Neural cell (in vitro differentiated cells): ENCODE data around the gene PIP5K1B. TPM values are rescaled to one million over a fixed set of nuclear protein-coding genes. Genes with fewer than 3 reads are reported as not detected.

Experiments used
- H2AFZ ChIP-seq: fragments of 200-600, 300-800 bp; sonication (generic), shearing (Covaris generic); 2 replicates; pipeline ENCODE4 v1.6.0; 2014; ENCODE audit warnings: low read depth, mild to moderate bottlenecking, antibody characterized with exemption, low read length, moderate library complexity
- H3F3A ChIP-seq: fragments of 200-600 bp; shearing (Covaris generic); 2 replicates; pipeline ENCODE4 v1.6.1; 2016; ENCODE audit warnings: mild to moderate bottlenecking, moderate library complexity, mixed read lengths, antibody characterized with exemption, low read length; ENCODE audit not compliant: insufficient read depth, poor library complexity, severe bottlenecking
- H3K27ac ChIP-seq: fragments of 200-600, 300-800 bp; sonication (generic), shearing (Covaris generic); 2 replicates; pipeline ENCODE4 v1.5.1; 2014; ENCODE audit warnings: mild to moderate bottlenecking, low read length, moderate library complexity
- H3K27me3 ChIP-seq: fragments of 300-800, 200-600 bp; sonication (generic), shearing (Covaris generic); 2 replicates; pipeline ENCODE4 v1.6.0; 2014; ENCODE audit warnings: mild to moderate bottlenecking, low read depth, low read length, moderate library complexity; ENCODE audit not compliant: insufficient read depth
- H3K36me3 ChIP-seq: fragments of 300-800, 200-600 bp; sonication (generic), shearing (Covaris generic); 2 replicates; pipeline ENCODE4 v1.5.1; 2014; ENCODE audit warnings: mild to moderate bottlenecking, antibody characterized with exemption, low read length, moderate library complexity; ENCODE audit not compliant: insufficient read depth
- H3K4me2 ChIP-seq: fragments of 300-800, 200-600 bp; sonication (generic), shearing (Covaris generic); 2 replicates; pipeline ENCODE4 v1.6.0; 2014; ENCODE audit warnings: mild to moderate bottlenecking, low read length
- H3K4me3 ChIP-seq: fragments of 300-800, 200-600 bp; sonication (generic), shearing (Covaris generic); 2 replicates; pipeline ENCODE4 v1.5.1; 2014; ENCODE audit warnings: mild to moderate bottlenecking, low read length, moderate library complexity
- H3K79me2 ChIP-seq: fragments of 200-600 bp; shearing (Covaris generic); replicated peaks from 2 replicates; pipeline ENCODE4 v1.6.0; 2014; ENCODE audit warnings: mild to moderate bottlenecking, low read length, moderate library complexity; ENCODE audit not compliant: insufficient read depth
- H3K9ac ChIP-seq: fragments of 300-800, 200-600 bp; sonication (generic), shearing (Covaris generic); 2 replicates; pipeline ENCODE4 v1.6.1; 2016; ENCODE audit warnings: mild to moderate bottlenecking, low read length, mixed read lengths
- H3K9me2 ChIP-seq: fragments of 200-600 bp; shearing (Covaris generic); 2 replicates; pipeline ENCODE4 v1.6.1; 2016; ENCODE audit warnings: mild to moderate bottlenecking, low read length, mixed read lengths; ENCODE audit not compliant: insufficient read depth
- H3K9me3 ChIP-seq: fragments of 200-600, 300-800 bp; sonication (generic), shearing (Covaris generic); 2 replicates; pipeline ENCODE4 v1.6.1; 2016; ENCODE audit warnings: mild to moderate bottlenecking, mixed run types, low read length, moderate library complexity, mixed read lengths
- H4K20me1 ChIP-seq: fragments of 200-600 bp; shearing (Covaris generic); 2 replicates; pipeline ENCODE4 v1.6.1; 2016; ENCODE audit warnings: mild to moderate bottlenecking, mixed run types; ENCODE audit not compliant: insufficient read depth
- CTCF ChIP-seq: fragments of 450-650 bp; IDR thresholded peaks from 2 replicates; pipeline ENCODE4 v1.5.1; 2014; ENCODE audit warnings: antibody characterized with exemption, mild to moderate bottlenecking, moderate library complexity; ENCODE audit not compliant: poor library complexity, severe bottlenecking
- EP300 ChIP-seq: fragments of 450-650 bp; conservative IDR thresholded peaks from 2 replicates; pipeline ENCODE4 v1.6.1; 2014; ENCODE audit warnings: antibody characterized with exemption, mild to moderate bottlenecking, moderate library complexity; ENCODE audit not compliant: poor library complexity, severe bottlenecking
- EZH2 ChIP-seq: fragments of 200-600, 300-800 bp; shearing (Covaris generic), sonication (generic); IDR thresholded peaks from 2 replicates; pipeline ENCODE4 v1.6.1; 2014; ENCODE audit warnings: antibody characterized with exemption, low read length, borderline replicate concordance, mild to moderate bottlenecking; ENCODE audit not compliant: insufficient read depth, poor library complexity, severe bottlenecking
- MXI1 ChIP-seq: fragments of 450-650 bp; conservative IDR thresholded peaks from 2 replicates; pipeline ENCODE4 v1.6.1; 2014; ENCODE audit warnings: antibody characterized with exemption, mild to moderate bottlenecking; ENCODE audit not compliant: poor library complexity, severe bottlenecking
- POLR2AphosphoS5 ChIP-seq: IDR thresholded peaks from 2 replicates; pipeline ENCODE4 v1.6.1; 2012
- RAD21 ChIP-seq: fragments of 450-650 bp; conservative IDR thresholded peaks from 2 replicates; pipeline ENCODE4 v1.6.1; 2014; ENCODE audit warnings: antibody characterized with exemption, mild to moderate bottlenecking, moderate library complexity
- REST ChIP-seq: IDR thresholded peaks from 2 replicates; pipeline ENCODE4 v1.6.1; 2012; ENCODE audit warnings: borderline replicate concordance
- SMC3 ChIP-seq: fragments of 450-650 bp; conservative IDR thresholded peaks from 2 replicates; pipeline ENCODE4 v1.6.1; 2014; ENCODE audit warnings: antibody characterized with exemption, mild to moderate bottlenecking, moderate library complexity; ENCODE audit not compliant: poor library complexity
- TAF1 ChIP-seq: IDR thresholded peaks from 2 replicates; pipeline ENCODE4 v1.6.1; 2012; ENCODE audit warnings: low read depth
- polyA plus RNA-seq: library from polyadenylated mRNA; depleted of rRNA; stranded (reverse); fragments of >200 nt; gene quantifications from 2 replicates; pipeline ENCODE4 v1.2.3, GENCODE V29; 2014

PIP5K1B gene
- polyA plus RNA-seq, 1 donor from 2014 or later = 1.5 TPM

GRCh38 chr9:68966496-68966944, 261.5 kb downstream of the PIP5K1B start:
- H2AFZ ChIP-seq = no peak overlapping the region
- no peak for TF ChIP-seq POLR2AphosphoS5
- no peak for TF ChIP-seq RAD21
- TF ChIP-seq SMC3 = no peak
- no peak for TF ChIP-seq MXI1
- no peak for TF ChIP-seq EZH2
- TF ChIP-seq TAF1 = no peak
- TF ChIP-seq REST = no peak
- no peak for TF ChIP-seq CTCF
- TF ChIP-seq EP300 = no peak
- H3F3A ChIP-seq = no peaks in the 10 kb centered on the region
- no peaks in the 10 kb centered on the region for H3K27me3 ChIP-seq
- no peak overlapping the region for H3K4me3 ChIP-seq
- H3K9me3 ChIP-seq = no peaks in the 10 kb centered on the region
- H3K27ac ChIP-seq = no peak overlapping the region
- H4K20me1 ChIP-seq = no peaks in the 10 kb centered on the region
- no peaks in the 10 kb centered on the region for H3K9me2 ChIP-seq
- no peak overlapping the region for H3K9ac ChIP-seq
- no peaks in the 10 kb centered on the region for H3K79me2 ChIP-seq
- no peak overlapping the region for H3K4me2 ChIP-seq
- H3K36me3 ChIP-seq = no peaks in the 10 kb centered on the region

- H3K4me2 ChIP-seq = no peak overlapping the region
- TF ChIP-seq EZH2 = no peak
- no peak for TF ChIP-seq CTCF
- no peak for TF ChIP-seq EP300
- no peak for TF ChIP-seq SMC3
- TF ChIP-seq RAD21 = no peak
- no peak for TF ChIP-seq MXI1
- TF ChIP-seq POLR2AphosphoS5 = no peak
- TF ChIP-seq REST = no peak
- TF ChIP-seq TAF1 = no peak
- no peaks in the 10 kb centered on the region for H3F3A ChIP-seq
- H3K9me3 ChIP-seq = no peaks in the 10 kb centered on the region
- H3K27me3 ChIP-seq = no peaks in the 10 kb centered on the region
- H3K4me3 ChIP-seq = no peak overlapping the region
- no peaks in the 10 kb centered on the region for H4K20me1 ChIP-seq
- H2AFZ ChIP-seq = no peak overlapping the region
- no peak overlapping the region for H3K27ac ChIP-seq
- H3K9ac ChIP-seq = no peak overlapping the region
- no peaks in the 10 kb centered on the region for H3K79me2 ChIP-seq
- no peaks in the 10 kb centered on the region for H3K36me3 ChIP-seq
- no peaks in the 10 kb centered on the region for H3K9me2 ChIP-seq
These were observed 262.8 kb downstream of the PIP5K1B start for GRCh38 chr9:68967800-68968199.
